GM19193 (cell line): ENCODE data around the gene ACO1.

Experiments
- POLR2A ChIP-seq: IDR thresholded peaks from 4 replicates; pipeline ENCODE4 v1.6.1; 2011; ENCODE audit not compliant: insufficient read depth, insufficient read length; ENCODE audit errors: extremely low read depth

Gene ACO1

DNA sequence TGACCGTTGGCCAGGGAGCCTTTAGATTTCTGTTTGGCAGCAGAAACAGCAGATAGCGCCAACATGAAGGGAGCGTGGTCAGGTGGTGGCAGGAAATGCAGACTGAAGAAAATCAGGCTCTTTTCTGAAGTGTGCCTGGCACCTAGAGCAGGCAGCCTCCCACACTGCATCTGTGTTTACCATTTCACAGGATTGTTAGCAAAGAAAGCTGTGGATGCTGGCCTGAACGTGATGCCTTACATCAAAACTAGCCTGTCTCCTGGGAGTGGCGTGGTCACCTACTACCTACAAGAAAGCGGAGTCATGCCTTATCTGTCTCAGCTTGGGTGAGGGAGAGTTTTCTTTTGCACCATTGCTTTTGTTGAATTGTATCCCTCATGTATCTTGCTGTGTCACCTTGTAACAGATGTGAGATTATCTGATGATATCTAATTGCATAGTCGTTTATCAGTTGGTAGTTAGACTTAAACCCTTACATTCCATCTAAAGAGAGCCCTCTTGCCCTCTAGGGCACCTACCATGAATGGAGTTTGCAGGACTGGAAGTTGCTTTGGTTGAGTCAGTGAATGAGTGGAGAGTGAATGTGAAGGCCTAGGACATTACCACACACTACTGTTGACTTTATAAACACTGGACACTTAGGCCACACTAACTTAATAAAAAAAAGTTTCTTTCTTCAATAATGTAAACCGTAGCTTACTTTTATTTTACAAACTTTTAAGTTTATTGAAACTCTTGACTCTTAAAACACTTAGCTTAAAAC is 42.8 kb downstream of the ACO1 start:
- TF ChIP-seq POLR2A: no peak

DNA sequence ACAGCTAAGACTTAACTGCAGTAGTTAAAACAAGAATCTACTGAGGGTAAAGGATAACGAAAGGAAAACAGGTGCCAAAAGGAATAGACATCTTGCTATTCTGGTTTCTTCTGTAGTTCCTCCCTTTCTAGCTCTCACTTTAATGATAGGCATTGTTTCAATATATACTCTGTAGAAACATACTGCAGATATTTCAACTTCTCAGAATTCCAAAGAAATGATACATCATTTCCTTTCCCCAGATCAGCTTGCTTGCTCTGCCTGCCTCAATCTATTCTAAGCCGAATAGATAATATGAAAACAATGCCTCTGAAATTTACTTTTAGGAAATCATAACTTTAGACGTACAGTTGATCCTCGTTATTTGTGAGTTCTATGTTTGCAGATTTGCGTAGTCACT is 46.3 kb downstream of the ACO1 start:
- TF ChIP-seq POLR2A: no peak

DNA sequence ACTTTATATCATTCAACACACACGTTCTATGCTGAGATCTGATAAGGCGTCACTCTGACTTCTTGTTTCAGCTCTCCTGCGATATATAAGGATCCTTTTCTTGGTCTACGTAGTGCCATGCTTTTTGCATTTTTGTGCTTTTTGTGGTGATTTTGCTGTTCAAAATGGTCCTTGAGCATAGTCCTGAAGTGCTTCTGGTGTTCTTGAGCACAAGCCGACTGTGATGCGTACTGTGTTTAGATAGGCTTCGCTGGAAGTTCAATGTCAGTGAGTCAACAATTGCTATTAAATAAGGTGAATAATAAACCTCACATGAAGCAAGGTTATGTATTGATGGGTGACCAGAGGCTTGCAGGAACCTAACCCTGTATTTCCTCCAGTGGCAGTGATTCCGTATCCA is 46.8 kb downstream of the ACO1 start:
- no peak for TF ChIP-seq POLR2A

DNA sequence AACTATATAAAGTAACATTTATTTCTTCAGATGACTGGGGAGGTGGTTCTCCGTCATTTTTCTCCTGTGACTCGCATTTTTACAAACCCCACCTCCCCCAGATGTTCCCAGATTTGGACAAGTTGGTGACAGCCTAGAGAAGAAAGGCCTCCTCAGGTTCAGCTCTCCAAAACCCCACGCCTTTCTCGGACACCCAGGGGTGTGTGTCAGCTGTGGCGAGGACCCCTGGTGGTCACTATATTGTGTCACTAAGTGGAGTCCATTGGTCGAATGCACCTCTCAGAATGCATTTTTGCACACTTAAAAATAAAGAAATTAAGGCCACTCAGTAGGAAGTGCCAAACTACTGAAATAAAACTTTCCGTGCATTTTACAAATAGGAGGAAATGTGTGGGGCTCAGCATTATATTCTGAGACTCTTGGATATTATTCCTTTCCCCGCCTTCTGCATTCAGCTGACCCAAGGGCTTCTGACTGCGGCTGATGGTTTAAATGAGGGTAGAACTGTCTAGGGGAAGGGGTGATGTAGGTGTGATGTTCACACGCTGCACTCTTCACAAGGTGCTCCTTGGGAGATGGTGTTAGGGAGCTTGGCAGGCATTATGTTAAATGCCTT is 47.6 kb downstream of the ACO1 start:
- TF ChIP-seq POLR2A: no peak

DNA sequence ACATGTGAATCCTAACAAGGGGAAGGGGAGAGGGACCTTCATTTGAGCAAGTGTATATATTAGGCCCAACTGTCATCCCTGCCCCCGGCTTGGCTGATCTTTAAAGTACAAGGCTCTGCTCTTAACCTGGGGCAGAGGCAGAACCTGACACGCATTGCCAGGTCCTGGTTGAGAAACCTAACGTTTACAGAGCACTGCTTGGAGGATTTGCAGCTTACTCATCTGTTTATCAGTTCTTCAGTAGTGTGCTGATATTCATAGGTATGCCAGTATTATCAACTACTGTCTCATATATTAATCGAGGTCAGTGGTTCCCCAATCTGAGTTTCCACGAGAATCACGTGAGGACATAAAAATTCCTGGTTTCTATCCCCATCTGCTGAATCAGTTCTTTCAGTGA is 50.4 kb downstream of the ACO1 start:
- no peak for TF ChIP-seq POLR2A

DNA sequence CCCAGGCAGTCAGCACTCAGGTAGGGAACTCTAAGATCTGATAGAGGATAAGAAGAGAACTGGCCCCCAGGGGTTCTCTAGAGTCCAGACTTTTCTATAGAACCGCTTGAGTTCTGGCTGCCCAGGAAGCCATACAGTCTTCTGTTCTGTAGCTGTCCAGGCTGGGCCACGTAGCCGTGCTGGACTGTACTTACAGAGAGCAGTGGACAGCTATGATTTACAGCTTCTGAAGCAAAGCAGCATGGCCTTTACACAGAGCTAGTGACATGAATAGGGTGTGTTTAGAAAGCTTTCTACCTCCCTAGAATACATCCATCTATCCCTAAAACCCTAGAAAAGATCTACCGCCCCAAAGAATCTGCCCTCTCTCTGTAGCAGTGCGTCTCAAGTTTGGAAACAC is 57.2 kb downstream of the ACO1 start:
- no peak for TF ChIP-seq POLR2A

DNA sequence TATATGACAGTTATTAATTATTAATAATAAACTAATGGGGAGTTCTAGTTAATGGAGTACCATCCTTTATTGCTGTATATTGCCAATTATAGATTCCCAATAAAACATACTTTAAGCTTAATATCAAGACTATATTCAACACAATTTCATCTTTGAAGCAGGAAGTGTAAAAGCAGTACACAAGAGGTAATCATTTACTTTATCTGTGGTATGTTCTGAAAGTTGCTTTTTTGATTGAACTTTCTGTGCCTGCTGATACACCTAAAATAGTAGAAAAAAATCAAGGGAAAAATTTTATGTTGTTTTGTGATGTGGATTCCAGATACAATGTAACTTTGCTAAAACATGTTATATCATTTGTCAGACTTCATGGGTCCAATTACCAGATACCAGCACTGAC is 58.0 kb downstream of the ACO1 start:
- no peak for TF ChIP-seq POLR2A

DNA sequence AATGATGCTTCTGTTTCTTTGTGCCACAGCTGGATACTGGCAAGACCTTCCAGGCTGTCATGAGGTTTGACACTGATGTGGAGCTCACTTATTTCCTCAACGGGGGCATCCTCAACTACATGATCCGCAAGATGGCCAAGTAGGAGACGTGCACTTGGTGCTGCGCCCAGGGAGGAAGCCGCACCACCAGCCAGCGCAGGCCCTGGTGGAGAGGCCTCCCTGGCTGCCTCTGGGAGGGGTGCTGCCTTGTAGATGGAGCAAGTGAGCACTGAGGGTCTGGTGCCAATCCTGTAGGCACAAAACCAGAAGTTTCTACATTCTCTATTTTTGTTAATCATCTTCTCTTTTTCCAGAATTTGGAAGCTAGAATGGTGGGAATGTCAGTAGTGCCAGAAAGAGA is 65.5 kb downstream of the ACO1 start:
- no peak for TF ChIP-seq POLR2A

DNA sequence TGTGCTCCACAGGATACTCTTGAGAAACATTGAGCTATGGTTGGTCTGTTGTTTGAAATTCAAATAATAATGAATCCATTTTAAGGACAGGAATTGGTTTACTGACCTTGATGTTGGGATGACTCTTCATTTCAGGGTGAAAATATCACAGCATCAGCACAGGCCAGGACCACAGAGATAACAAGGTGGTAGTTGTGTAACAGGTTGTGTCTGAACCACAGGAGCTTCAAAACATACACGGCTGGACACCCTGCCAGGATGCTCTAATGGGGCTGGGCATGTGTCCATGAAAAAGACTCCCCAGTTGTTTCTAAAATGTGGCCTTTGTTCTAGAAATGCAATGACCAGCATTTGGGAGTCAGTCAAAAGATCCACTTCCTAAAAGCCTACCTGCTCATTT is 69.8 kb downstream of the ACO1 start:
- no peak for TF ChIP-seq POLR2A

DNA sequence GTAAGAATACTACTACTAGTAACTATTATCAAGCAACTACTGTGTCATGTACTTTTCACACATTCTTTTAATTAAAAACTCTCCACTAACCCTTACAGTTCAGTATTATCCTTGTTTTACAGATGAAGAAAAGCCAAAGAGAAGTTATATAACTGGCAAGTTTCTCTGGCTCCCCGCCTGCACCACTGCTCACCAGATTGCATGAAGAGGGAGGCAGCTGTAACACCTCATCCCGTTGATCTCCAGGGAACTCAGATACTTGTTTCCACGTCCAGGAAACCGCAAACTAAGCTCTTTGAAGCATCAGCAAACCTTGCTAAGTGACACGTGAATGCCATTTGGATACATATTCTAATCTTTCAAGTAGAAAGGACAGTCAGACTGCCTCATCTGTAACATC is 71.3 kb downstream of the ACO1 start:
- no peak for TF ChIP-seq POLR2A

DNA sequence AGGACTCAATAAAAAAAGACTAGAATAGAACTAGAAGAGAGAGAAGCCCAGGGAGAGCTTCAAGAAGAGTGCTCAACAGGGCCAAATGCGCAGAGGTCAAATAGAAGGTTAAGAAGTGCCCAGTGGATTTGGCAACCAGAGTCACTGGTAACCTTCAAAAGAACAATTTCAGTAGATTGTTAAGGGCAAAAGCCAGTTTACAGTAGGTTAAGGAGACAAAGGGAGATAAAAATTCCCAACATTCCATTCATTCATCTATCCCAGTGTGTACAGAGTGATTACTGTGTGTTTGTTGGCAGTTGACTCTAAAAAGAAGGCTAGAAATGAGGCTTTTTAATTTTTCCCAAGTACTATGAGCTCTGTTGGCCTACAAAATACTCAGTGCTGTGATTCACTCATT is 72.1 kb downstream of the ACO1 start:
- TF ChIP-seq POLR2A: no peak

DNA sequence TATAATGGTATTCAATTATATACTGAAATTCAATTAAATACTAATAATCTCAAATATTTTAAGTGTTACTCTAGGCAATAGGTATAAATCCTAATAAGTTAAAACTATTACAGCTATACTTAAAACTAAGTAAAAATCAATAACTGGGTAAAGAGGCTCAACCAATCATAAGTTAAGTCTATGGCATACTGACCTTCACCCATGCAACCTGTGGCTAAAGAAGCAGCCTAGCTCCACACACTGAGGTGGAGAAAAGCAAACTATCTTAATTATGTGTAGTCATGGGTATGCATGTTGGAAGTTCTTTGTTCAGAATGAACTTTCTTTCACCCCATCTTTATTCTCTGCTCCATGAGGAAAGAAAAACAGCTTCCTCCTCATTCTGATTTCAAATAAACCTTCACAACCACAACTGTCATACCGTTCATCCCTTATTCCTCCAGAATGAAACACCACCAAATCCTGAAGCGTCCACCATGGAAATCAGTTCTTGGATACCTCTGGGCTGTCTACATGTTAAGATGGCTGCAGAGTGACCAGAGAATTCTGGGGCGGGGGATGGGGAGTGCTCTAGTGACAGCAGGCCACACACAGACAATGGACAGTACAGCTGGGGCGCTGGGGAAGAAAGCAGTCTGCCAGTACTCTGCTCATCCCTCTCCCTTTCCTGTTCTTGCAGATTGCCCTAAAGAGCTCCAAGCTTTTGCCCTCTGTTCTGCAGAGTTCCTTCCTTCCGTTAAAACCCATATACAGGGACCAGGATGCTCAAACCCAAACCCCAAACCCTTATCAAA is 79.3 kb downstream of the ACO1 start:
- TF ChIP-seq POLR2A: no peak

DNA sequence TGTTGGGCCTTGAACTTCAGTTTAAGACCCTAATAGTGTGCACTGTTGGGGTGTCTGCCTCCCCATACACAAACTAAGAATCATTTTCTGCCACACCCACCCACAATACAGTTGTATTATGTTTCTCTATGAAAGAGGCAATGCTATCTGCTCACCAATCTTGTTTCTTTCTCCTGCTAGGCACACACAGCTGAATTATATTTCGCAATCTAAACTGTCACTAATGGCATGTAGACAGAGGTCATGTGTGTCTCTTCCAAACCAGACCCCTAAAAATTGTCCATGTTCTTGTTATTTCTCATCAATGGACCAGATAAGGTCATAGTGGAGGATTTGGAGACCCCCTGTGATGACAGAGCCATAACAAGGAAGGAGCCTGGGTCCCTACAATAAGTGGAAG is 84.3 kb downstream of the ACO1 start:
- no peak for TF ChIP-seq POLR2A

DNA sequence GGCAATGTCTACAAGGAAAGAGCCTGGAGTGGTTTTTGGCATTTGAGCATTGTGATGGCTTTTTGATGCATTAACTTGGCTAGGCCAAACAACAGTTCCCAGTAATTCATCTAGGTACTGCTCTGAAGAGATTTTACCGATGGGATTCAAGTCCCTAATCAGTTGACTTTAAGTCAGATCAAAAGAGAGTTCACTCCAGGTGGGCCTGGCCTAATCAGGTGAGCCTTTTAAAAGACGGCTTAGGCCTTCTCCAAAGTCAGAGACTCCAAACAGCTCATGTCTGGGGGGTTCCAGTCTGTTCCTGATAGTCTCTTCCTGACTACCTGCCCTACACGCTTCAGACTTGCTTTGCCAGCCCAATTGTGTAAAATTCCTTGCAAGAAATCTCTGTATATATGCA is 87.9 kb downstream of the ACO1 start:
- no peak for TF ChIP-seq POLR2A

DNA sequence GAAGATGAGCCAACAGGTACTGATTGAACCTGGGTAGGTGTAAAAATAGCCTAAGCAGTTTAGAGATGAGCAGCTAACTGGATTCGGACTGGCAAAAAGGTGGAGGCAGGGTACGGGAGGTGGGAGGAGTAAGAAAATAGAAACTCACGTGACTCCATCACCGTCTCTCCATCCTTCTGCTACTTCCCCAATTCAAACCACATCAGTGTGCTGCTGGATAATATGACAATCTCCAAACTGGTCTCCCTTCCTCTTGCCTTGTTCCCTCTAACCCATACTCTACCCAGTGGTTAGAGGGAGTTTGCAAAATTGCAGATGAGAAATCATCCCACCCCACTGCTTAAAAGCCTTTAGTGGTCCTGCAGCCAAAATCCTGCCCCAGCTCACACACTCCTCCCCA is 98.9 kb downstream of the ACO1 start:
- no peak for TF ChIP-seq POLR2A

DNA sequence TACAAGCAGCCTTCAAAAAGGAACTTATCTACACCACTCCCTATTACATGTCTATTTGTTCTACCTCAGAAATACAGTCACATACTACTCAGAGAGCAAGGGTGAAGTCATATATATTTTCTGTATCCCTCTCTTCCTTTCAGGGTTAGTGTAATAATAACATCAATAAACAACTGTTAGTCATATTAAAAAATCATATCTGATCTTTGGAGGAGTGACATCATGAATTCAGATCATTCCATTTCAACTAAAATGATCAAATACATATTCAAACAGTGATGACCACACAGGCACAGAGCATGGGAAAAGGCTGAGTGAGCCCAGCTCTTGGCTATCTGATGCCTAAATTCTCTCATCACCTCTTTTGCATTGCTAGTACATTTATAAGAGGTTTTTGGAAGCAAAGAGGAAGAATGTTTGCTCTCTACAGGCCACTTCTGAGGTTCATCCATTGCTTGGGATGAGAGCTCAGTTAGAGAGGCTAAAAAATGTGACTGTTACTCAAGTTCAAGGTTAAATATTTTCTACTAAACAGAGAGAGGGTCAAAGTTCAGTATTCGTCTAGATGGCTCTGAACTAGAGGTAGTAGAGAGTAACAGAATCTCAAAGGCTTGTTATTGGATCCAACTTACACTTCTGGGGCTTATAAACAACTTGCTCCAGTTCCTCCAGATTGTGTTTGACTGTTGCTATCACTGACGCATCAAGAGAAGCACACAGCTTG is 102.6 kb downstream of the ACO1 start:
- no peak for TF ChIP-seq POLR2A

DNA sequence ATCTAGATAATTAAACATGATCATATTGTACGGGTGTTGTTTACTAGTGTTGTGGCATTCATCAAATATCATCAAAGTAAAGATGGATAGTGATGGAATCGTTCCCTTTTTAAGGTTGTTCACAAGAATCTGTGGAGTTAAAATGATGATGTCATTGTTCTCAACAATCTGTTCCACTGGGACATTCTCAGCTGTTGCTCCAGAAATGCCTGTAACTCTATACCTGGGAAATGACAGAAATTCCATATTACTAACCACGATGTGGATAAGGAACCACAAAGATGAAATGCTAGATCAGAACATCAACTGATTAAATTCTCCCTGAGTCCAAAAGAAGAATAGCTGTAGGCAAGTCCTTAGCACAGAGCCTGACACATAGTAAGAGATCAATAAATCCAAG is 103.5 kb downstream of the ACO1 start:
- TF ChIP-seq POLR2A: no peak
